ENCODE results near the gene LRP1-AS.

LRP1-AS gene

DNA sequence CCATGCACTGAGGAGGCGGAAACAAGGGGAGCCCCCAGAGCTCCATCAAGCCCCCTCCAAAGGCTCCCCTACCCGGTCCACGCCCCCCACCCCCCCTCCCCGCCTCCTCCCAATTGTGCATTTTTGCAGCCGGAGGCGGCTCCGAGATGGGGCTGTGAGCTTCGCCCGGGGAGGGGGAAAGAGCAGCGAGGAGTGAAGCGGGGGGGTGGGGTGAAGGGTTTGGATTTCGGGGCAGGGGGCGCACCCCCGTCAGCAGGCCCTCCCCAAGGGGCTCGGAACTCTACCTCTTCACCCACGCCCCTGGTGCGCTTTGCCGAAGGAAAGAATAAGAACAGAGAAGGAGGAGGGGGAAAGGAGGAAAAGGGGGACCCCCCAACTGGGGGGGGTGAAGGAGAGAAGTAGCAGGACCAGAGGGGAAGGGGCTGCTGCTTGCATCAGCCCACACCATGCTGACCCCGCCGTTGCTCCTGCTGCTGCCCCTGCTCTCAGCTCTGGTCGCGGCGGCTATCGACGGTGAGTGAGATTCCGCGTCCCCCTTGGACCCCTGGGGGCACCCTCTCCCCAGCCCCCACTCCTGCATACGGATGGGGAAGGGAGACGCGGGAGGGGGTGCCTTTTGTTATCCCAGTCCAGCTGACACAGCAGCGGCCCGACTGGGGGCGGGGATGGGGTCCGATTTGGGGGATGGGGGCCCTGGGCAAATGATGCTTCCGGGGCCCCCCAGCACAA, 18.7 kb downstream of the LRP1-AS start:
- peak overlapping the region in 2 of 3 experiments; percentile 54 to 87 for H3K27ac Mint-ChIP-seq
- TF ChIP-seq, protein P1, sequence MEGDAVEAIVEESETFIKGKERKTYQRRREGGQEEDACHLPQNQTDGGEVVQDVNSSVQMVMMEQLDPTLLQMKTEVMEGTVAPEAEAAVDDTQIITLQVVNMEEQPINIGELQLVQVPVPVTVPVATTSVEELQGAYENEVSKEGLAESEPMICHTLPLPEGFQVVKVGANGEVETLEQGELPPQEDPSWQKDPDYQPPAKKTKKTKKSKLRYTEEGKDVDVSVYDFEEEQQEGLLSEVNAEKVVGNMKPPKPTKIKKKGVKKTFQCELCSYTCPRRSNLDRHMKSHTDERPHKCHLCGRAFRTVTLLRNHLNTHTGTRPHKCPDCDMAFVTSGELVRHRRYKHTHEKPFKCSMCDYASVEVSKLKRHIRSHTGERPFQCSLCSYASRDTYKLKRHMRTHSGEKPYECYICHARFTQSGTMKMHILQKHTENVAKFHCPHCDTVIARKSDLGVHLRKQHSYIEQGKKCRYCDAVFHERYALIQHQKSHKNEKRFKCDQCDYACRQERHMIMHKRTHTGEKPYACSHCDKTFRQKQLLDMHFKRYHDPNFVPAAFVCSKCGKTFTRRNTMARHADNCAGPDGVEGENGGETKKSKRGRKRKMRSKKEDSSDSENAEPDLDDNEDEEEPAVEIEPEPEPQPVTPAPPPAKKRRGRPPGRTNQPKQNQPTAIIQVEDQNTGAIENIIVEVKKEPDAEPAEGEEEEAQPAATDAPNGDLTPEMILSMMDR (IDR thresholded peaks at IDR 0.05; ENCODE audit: unreplicated experiment in 3 of 3), result no peak
- peaks cover 3% of the 10 kb centered on the region for H3K27me3 Mint-ChIP-seq (ENCODE audit: low read depth)
- no peaks in the 10 kb centered on the region for H3K9me3 Mint-ChIP-seq
- no peaks in the 10 kb centered on the region for H3K36me3 Mint-ChIP-seq (ENCODE audit: low read depth)
- H3K4me3 Mint-ChIP-seq, result peak overlapping the region; percentile 94 to 98 (median 96)
- peaks cover 59% of the 10 kb centered on the region for H3K4me1 Mint-ChIP-seq

DNA sequence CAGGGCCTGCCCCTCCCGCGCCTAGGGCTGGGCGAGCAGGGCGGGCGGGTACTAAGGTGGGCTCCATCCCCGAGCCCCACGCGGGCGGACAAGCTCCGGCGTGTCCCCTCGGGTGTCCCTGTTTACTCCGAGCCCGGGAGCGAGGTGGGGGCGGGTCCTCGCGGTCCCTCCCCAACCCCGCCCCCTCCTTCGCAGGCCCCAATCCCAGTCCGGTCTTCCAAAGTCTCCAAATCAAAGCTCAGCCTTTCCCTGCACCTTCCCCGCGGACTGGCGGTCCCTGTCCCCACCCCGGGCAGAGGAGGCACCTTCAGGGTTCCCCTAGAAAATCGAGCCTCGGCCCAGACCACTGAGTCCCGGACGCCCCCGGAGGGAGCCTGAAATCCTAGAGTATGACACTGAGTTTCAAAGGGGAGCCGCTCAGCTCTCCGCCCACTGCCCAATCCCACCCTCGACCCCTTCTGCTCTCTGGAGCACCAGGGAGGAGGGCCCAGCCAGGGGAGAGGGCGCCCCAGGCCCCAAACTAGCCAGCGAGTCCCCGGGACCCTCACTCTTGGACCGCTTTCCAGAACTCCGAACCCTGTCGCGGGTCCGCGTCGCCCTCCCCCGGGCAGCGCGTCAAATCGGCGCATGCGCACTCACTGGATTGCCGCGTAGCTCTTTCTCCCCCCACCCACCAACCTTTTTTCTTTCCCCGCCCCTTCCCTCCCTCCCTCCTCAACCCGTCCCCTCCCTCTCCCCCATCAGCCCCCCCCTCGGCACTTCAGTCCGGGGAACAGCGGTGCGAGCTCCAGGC, 19.5 kb downstream of the LRP1-AS start, which contains the start of gene LRP1:
Gene LRP1 (plus strand): TSS at position 758 of the 793 bp plus-strand sequence. CDS start 482 bp downstream, outside the sequence.
- Mint-ChIP-seq H3K4me1 (peaks cover 51% of the 10 kb centered on the region), H3K9me3 (no peaks in the 10 kb centered on the region), H3K36me3 (ENCODE audit: low read depth) (no peaks in the 10 kb centered on the region), H3K27me3 (ENCODE audit: low read depth) (peaks cover 4% of the 10 kb centered on the region), H3K27ac (peak within 1 kb of the TSS; percentile 70 to 100 (median 89)), H3K4me3 (peak within 1 kb of the TSS; percentile 94 to 98 (median 96))
- TF ChIP-seq, protein P1 (IDR thresholded peaks at IDR 0.05; ENCODE audit: unreplicated experiment in 3 of 3), result no peak

DNA sequence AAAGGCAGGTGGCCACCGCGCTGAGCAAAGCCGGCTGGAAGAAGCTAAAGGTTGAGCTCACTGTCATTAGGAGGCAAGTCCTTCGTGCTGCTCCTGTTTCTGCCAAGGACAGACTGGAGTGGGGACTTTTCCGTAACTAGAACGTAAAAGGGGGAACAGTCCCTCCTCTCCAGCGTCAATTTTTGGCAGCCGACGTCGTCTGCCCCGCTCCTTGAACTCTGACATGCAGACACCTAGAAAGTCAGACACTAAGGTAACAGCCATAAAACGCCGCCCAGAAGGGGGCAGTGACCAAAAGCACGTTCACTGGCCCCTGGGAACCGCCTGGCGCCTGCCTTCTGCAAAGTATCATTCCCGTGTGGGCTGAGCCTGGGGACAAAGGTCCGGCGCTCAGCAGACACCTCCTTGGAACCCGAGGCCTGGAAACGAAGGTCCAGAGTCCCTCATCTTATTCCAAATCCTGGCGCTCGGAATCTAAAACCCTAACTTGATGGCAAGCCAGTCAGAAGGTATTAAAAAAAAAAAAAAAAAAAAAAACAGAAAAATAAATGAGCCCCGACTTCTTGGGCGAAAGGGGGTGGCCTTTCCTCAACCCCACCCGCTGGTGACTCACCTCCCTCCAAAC, 20.2 kb downstream of the LRP1-AS start:
- Mint-ChIP-seq H3K9me3 (no peaks in the 10 kb centered on the region), H3K4me1 (peaks cover 44% of the 10 kb centered on the region), H3K27ac (peak overlapping the region; percentile 54 to 89 (median 70)), H3K27me3 (ENCODE audit: low read depth) (peaks cover 4% of the 10 kb centered on the region), H3K36me3 (ENCODE audit: low read depth) (no peaks in the 10 kb centered on the region), H3K4me3 (peak overlapping the region; percentile 94 to 98 (median 96))
- TF ChIP-seq, protein P1 (IDR thresholded peaks at IDR 0.05; ENCODE audit: unreplicated experiment in 3 of 3), result peak; percentile 11 to 22 (median 18)

DNA sequence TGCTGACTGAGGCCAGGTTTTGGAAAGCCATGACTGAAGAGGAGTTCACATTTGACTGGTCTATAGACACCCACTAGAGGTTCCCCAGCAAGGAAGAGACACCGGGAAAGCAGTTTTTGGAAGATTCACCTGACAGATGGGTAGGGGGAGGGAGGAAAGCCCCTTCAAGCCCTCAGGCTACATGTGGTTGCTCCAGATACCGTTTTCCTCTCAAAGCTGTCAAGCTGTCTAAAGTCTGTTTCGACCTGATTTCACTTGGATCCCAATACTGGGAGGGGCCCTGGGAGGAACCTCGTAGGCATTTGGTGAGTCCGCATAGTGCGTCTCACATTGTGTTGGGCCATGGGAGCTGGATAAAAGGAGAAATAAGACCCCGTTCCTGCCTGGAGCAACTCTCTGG, 20.9 kb downstream of the LRP1-AS start:
- TF ChIP-seq, protein P1 (IDR thresholded peaks at IDR 0.05; ENCODE audit: unreplicated experiment in 3 of 3), result no peak
- H3K4me3 Mint-ChIP-seq, result peak overlapping the region; percentile 94 to 98 (median 96)
- H3K9me3 Mint-ChIP-seq, result no peaks in the 10 kb centered on the region
- no peaks in the 10 kb centered on the region for H3K36me3 Mint-ChIP-seq (ENCODE audit: low read depth)
- H3K4me1 Mint-ChIP-seq, result peaks cover 39% of the 10 kb centered on the region
- peak overlapping the region; percentile 54 to 89 (median 70) for H3K27ac Mint-ChIP-seq
- peaks cover 4% of the 10 kb centered on the region for H3K27me3 Mint-ChIP-seq (ENCODE audit: low read depth)

DNA sequence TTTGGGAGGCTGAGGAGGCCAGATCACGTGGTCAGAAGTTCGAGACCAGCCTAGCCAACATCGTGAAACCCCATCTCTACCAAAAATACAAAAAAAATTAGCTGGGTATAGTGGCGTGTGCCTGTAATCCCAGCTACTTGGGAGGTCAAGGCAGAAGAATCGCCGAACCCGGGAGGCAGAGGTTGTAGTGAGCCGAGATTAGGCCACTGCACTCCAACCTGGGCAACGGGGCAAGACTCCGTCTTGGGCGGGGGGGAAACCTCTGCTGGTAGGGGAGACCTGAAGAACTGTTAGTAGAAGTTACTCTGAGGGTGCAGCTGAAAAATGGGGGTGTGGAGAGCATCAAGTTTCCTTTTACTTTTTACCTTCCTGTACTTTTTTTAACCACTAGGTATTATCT, 21.4 kb downstream of the LRP1-AS start:
- Mint-ChIP-seq H3K9me3 (no peaks in the 10 kb centered on the region), H3K4me3 (peak overlapping the region; percentile 65 to 98 (median 96)), H3K36me3 (ENCODE audit: low read depth) (no peaks in the 10 kb centered on the region), H3K27me3 (ENCODE audit: low read depth) (peaks cover 4% of the 10 kb centered on the region), H3K4me1 (peaks cover 34% of the 10 kb centered on the region), H3K27ac (peak overlapping the region in 2 of 3 experiments; percentile 54 to 89)
- TF ChIP-seq, protein P1 (IDR thresholded peaks at IDR 0.05; ENCODE audit: unreplicated experiment in 3 of 3), result no peak
